NCI-H748 (cell line): Measurements from ENCODE around the gene SULT2B1.
"Not testable (repeated sequence)": the region's sequence is repeated elsewhere in the genome, so short reads cannot be mapped to it uniquely, and the experiment has no call there.

ENCODE experiments used
- DNase-seq: peaks from one replicate; lab custom pipeline; 2025; ENCODE audit not compliant: unreplicated experiment; lab: John Stamatoyannopoulos, UW

SULT2B1 gene

GRCh38 chr19:48556825-48557224 is 4.9 kb downstream of the SULT2B1 start:
- DNase-seq = no peak

- no peak for DNase-seq
These were observed 6.2 kb downstream of the SULT2B1 start for GRCh38 chr19:48558018-48558684.

- peak; percentile 21 for DNase-seq
These were observed 8.1 kb downstream of the SULT2B1 start for GRCh38 chr19:48560095-48560530.

GRCh38 chr19:48561412-48561811 is 9.4 kb downstream of the SULT2B1 start:
- no peak for DNase-seq

GRCh38 chr19:48565090-48565489 is 13.1 kb downstream of the SULT2B1 start:
- DNase-seq = no peak

- no peak for DNase-seq
These were observed 16.4 kb downstream of the SULT2B1 start for GRCh38 chr19:48568345-48568886.

DNA sequence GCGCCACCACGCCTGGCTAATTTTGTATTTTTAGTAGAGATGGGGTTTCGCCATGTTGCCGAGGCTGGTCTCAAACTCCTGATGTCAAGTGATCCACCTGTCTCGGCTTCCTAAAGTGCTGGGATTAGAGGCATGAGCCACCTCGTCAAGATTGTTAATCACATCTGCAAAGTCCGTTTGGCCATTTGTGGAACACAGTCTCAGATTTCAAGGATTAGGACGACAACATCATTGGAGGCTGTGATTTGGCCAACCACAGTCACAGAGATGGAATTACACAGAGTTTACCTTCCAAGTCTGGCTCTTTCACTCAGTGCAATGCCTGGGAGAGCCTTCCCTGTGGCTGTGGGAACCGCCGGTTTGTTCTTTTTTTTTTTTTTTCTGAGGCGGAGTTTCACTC is 17.8 kb downstream of the SULT2B1 start:
- peak; percentile 15 for DNase-seq

GRCh38 chr19:48571378-48572162 is 19.6 kb downstream of the SULT2B1 start:
- peak; percentile 73 for DNase-seq

GRCh38 chr19:48573163-48573505 is 21.2 kb downstream of the SULT2B1 start:
- no peak for DNase-seq

DNA sequence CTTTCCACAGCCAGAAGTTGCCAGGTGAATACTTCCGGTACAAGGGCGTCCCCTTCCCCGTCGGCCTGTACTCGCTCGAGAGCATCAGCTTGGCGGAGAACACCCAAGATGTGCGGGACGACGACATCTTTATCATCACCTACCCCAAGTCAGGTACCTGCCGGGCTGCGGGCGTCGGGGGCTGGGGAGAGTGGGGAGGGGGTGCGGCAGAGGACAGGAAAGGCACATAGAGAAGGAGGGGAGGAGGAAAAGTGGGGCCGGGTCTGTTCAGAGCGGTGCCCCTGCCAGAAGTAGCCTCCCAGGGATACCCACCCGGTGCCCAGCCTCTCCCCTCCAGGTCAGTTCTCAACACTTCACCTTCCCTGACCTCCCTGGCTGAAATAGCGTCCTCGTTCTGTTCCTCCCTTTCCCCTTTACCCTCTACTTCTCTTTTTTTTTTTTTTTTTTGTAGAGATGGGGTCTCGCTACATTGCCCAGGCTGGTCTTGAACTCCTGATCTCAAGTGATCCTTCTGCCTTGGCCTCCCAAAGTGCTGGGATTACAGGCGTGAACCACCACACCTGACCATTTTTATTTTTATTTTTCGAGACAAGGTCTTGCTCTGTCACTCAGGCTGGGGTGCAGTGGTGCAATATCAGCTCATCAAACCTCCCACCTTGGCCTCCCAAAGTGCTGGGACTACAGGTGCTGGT is 24.1 kb downstream of the SULT2B1 start:
- no peak for DNase-seq

GRCh38 chr19:48577908-48578307 is 25.9 kb downstream of the SULT2B1 start:
- DNase-seq = not testable (repeated sequence)

GRCh38 chr19:48578891-48579290 is 26.9 kb downstream of the SULT2B1 start:
- DNase-seq = no peak

GRCh38 chr19:48582168-48582567 is 30.2 kb downstream of the SULT2B1 start:
- DNase-seq = no peak

GRCh38 chr19:48587387-48587786 is 35.4 kb downstream of the SULT2B1 start:
- DNase-seq = no peak

- DNase-seq = peak; percentile 89
These were observed 36.9 kb downstream of the SULT2B1 start for GRCh38 chr19:48588670-48589401.

- DNase-seq = no peak
These were observed 39.0 kb downstream of the SULT2B1 start for GRCh38 chr19:48591021-48591420.

- DNase-seq = no peak
These were observed 43.2 kb downstream of the SULT2B1 start for GRCh38 chr19:48595171-48595570.

GRCh38 chr19:48595833-48596232 is 43.9 kb downstream of the SULT2B1 start:
- DNase-seq = no peak

- no peak for DNase-seq
These were observed 44.3 kb downstream of the SULT2B1 start for GRCh38 chr19:48596237-48596636.

GRCh38 chr19:48596679-48597465 is 44.9 kb downstream of the SULT2B1 start:
- no peak for DNase-seq
